ENCODE data around the gene SHQ1. TPM values are rescaled to one million over a fixed set of nuclear protein-coding genes. Genes with fewer than 3 reads are reported as not detected.
"Not testable (repeated sequence)": the region's sequence is repeated elsewhere in the genome, so short reads cannot be mapped to it uniquely, and the experiment has no call there.

SHQ1 gene
- total RNA-seq, 1 experiment from 2014 or later, result 15.4 TPM

DNA sequence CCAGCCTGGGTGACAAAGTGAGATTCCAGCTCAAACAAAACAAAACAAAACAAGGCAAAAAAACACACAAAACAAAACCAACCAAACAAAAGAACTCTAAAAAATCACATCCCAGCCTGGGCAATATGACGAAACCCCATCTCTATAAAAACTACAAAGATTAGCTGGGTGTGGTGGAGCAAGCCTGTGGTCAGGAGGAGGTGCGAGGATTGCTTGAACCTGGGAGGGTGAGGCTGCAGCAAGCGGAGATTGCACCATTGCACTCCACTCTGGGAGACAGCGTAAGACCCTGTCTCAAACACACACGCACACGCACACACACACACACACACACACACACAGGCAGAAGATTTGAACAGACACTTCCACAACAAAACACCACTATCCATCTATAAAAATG lies 99.6 kb downstream of the SHQ1 start:
- no peak for DNase-seq (ENCODE audit: low spot score)

GRCh38 chr3:72746430-72747411 lies 101.5 kb downstream of the SHQ1 start:
- DNase-seq (ENCODE audit: low spot score), result no peak

GRCh38 chr3:72745146-72745999 lies 102.9 kb downstream of the SHQ1 start:
- DNase-seq (ENCODE audit: low spot score), result peak; percentile 42

- no peak for DNase-seq (ENCODE audit: low spot score)
Measured at GRCh38 chr3:72744330-72744729, 103.9 kb downstream of the SHQ1 start.

- peak; percentile 21 for DNase-seq (ENCODE audit: low spot score)
Measured at GRCh38 chr3:72739531-72740466, 108.4 kb downstream of the SHQ1 start.

GRCh38 chr3:72738752-72739530 lies 109.3 kb downstream of the SHQ1 start:
- no peak for DNase-seq (ENCODE audit: low spot score)

- DNase-seq (ENCODE audit: low spot score), result not testable (repeated sequence)
Measured at GRCh38 chr3:72735072-72735471, 113.2 kb downstream of the SHQ1 start.

GRCh38 chr3:72733676-72734075 lies 114.6 kb downstream of the SHQ1 start:
- no peak for DNase-seq (ENCODE audit: low spot score)

GRCh38 chr3:72732666-72733345 lies 115.4 kb downstream of the SHQ1 start:
- not testable (repeated sequence) for DNase-seq (ENCODE audit: low spot score)

GRCh38 chr3:72728958-72729467 lies 119.2 kb downstream of the SHQ1 start:
- DNase-seq (ENCODE audit: low spot score), result peak; percentile 35

DNA sequence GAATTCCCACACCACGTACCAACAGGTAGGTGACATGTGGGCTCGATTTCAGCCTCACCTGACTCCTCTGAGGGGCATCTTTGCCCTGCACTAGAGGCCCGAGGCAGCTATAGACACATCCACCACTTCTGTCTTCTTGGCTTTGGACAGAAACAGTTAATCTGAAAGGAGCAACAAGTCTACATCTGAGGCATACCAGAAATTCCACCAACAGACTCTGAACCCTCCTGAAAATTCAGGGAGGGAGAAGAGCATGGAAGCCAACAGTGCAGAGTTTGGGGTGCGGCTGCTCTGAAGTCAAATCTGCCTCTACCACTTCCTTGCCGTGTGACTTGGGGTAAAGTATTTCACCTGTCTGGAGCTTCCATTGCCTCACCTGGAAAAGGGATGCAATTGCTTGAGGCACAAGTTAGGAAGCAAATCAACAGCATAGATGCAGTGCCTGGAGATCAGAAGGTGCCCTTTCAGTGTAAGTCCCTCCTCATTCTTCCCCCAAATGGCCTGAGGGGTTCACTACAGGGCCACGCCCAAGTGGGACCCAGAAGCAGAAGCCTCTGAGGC lies 119.8 kb downstream of the SHQ1 start:
- no peak for DNase-seq (ENCODE audit: low spot score)

DNA sequence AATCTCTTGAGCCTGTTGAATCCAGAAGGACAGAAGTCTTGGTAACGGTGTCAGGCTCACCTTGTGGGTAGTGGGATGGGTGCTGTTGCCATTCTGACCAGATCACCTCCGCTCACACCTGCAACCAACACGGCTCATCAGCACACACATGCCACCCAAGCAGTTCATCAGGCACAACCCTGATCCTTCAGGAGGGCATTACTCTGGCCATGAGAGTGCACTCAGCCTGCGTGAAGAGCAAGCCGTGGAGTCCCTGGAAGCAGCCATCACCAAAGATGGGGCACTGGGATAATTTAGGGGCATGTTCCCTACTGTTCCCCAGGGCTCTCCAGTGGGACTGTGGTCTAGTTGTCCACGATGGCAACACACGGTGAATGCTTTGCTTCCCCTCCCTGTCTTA lies 120.5 kb downstream of the SHQ1 start:
- DNase-seq (ENCODE audit: low spot score), result no peak

GRCh38 chr3:72727172-72727571 lies 121.1 kb downstream of the SHQ1 start:
- DNase-seq (ENCODE audit: low spot score), result no peak

DNA sequence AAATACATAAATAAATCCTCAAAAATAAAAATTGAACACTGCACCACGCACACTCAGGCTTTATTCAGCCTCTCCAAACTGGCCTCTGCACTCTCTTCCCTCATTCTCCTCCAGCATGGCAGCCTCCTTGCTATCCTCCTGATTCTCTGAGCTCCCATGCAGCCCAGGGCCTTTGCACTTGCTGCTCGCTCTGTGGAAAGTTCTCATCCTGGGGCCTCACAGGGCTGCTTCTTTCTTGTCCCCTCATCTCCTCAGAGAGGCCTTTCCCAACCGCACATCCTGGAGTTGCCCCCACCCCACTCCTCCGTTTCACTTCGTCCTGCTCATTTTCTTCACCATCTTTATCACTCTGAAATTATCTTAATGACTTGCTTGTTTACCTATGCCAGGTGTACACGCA lies 123.0 kb downstream of the SHQ1 start:
- DNase-seq (ENCODE audit: low spot score), result no peak

- DNase-seq (ENCODE audit: low spot score), result peak; percentile 36
Measured at GRCh38 chr3:72724070-72724469, 124.2 kb downstream of the SHQ1 start.

- peak; percentile 73 for DNase-seq (ENCODE audit: low spot score)
Measured at GRCh38 chr3:72722930-72723726, 125.1 kb downstream of the SHQ1 start.

GRCh38 chr3:72721683-72722381 lies 126.4 kb downstream of the SHQ1 start:
- no peak for DNase-seq (ENCODE audit: low spot score)

DNA sequence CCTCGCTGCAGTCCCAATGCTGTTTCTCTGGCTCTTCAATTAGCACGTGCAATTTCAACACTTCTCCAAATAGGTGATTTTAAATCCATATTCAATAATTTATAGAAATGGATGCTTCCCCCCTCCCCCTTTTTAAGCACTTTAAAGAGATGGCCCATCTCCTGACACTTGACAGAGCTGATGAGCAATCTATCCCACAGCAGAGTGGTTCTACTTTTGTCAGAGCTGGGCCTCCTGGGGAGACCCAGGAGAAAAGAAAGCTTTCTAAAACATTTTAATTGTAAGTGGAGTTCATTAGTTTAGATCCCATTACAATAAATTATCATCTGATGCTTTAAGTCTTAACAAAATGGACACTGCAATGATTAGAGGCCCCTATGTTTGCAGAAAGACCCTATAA lies 127.7 kb downstream of the SHQ1 start:
- DNase-seq (ENCODE audit: low spot score), result no peak

Data from A172 (cell line).